GM12875 (cell line): ENCODE measurements around the gene ATAD5.
A peak's percentile ranks its signal among the peaks of the same experiment; 100 is the strongest.

Experiments
- H3K4me3 ChIP-seq: one replicate; pipeline ENCODE4 v1.5.1; 2011; ENCODE audit warnings: low read depth, low read length, control low read depth
- CTCF ChIP-seq: IDR thresholded peaks from 2 replicates; pipeline ENCODE4 v1.5.1; 2011; ENCODE audit warnings: low read depth, mild to moderate bottlenecking, control low read depth, inconsistent platforms, low read length, moderate library complexity, borderline replicate concordance; ENCODE audit not compliant: insufficient read depth

The ATAD5 gene, protein sequence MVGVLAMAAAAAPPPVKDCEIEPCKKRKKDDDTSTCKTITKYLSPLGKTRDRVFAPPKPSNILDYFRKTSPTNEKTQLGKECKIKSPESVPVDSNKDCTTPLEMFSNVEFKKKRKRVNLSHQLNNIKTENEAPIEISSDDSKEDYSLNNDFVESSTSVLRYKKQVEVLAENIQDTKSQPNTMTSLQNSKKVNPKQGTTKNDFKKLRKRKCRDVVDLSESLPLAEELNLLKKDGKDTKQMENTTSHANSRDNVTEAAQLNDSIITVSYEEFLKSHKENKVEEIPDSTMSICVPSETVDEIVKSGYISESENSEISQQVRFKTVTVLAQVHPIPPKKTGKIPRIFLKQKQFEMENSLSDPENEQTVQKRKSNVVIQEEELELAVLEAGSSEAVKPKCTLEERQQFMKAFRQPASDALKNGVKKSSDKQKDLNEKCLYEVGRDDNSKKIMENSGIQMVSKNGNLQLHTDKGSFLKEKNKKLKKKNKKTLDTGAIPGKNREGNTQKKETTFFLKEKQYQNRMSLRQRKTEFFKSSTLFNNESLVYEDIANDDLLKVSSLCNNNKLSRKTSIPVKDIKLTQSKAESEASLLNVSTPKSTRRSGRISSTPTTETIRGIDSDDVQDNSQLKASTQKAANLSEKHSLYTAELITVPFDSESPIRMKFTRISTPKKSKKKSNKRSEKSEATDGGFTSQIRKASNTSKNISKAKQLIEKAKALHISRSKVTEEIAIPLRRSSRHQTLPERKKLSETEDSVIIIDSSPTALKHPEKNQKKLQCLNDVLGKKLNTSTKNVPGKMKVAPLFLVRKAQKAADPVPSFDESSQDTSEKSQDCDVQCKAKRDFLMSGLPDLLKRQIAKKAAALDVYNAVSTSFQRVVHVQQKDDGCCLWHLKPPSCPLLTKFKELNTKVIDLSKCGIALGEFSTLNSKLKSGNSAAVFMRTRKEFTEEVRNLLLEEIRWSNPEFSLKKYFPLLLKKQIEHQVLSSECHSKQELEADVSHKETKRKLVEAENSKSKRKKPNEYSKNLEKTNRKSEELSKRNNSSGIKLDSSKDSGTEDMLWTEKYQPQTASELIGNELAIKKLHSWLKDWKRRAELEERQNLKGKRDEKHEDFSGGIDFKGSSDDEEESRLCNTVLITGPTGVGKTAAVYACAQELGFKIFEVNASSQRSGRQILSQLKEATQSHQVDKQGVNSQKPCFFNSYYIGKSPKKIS (N-terminal part only)

DNA sequence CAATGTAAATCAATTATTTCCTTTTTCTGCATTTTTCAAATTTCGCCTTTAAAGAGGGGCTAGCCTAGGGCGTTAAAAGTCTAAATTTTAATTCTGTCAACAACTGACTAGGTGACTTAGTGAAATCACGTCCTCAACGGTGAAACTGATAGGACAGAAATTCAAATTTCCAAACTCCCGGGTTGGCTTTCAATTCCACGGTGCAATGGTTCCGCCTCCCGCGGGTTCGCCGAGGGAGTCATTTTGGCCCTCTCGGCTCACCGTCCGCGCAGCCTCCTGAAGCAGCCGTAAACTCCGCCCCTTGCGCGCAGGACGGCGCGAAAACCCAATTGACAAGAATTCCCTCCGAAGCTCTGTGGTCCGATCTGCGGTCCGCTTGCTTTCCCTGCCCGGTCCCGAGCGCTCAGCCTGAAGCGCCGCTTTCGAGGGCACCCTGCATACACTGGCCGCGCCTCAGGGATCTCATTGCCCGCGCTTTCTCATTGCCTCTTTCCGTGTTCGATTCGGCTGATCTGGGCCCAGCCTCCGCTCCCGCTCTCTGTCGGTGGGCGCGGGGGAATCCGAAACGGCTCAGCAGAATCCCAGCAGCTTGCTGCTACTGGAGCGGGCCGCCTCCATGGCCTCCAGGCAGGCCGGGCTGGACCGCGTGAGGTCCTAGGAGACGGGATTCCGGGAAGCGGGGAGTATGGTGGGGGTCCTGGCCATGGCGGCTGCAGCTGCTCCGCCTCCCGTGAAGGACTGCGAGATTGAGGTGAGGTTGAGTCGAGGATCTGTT lies at the start of gene ATAD5:
ATAD5 (plus strand) TSS at position 304 of the 775 bp plus-strand sequence; CDS start at position 686, 382 bp downstream.
- no peak for TF ChIP-seq CTCF

GRCh38 chr17:30782206-30782605 lies 49.6 kb upstream of the ATAD5 start:
- H3K4me3 ChIP-seq, result no peak overlapping the region
- TF ChIP-seq CTCF, result no peak

More for the DNA sequence above, at the start of gene ATAD5:
- H3K4me3 ChIP-seq, result peak within 1 kb of the TSS; percentile 81

- no peak overlapping the region for H3K4me3 ChIP-seq
- no peak for TF ChIP-seq CTCF
Observed at GRCh38 chr17:30788918-30789317, 42.8 kb upstream of the ATAD5 start.

- H3K4me3 ChIP-seq, result no peak overlapping the region
- no peak for TF ChIP-seq CTCF
Observed at GRCh38 chr17:30790279-30790678, 41.5 kb upstream of the ATAD5 start.

GRCh38 chr17:30793282-30793977 lies 38.3 kb upstream of the ATAD5 start:
- H3K4me3 ChIP-seq, result no peak overlapping the region
- no peak for TF ChIP-seq CTCF

DNA sequence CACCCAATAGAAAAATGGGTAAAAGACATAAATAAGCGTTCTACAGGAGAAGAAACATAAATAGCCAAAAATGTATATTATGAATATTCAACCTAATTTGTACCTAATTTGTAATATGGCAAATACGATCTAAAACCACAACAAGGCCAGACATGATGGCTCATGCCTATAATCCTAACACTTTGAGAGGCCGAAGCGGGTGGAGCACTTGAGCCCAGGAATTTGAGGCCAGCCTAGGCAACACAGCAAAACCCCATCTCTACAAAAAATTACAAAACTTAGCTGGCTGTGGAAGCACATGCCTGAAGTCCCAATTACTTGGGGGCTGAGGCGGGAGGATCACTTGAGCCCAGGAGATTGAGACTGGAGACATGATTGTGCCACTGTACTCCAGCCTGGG lies 37.4 kb upstream of the ATAD5 start:
- no peak for TF ChIP-seq CTCF
- no peak overlapping the region for H3K4me3 ChIP-seq
